Measurements from ENCODE around the gene MAGEA1.
"Not testable (repeated sequence)": the region's sequence is repeated elsewhere in the genome, so short reads cannot be mapped to it uniquely, and the experiment has no call there.

MAGEA1 gene, protein sequence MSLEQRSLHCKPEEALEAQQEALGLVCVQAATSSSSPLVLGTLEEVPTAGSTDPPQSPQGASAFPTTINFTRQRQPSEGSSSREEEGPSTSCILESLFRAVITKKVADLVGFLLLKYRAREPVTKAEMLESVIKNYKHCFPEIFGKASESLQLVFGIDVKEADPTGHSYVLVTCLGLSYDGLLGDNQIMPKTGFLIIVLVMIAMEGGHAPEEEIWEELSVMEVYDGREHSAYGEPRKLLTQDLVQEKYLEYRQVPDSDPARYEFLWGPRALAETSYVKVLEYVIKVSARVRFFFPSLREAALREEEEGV

DNA sequence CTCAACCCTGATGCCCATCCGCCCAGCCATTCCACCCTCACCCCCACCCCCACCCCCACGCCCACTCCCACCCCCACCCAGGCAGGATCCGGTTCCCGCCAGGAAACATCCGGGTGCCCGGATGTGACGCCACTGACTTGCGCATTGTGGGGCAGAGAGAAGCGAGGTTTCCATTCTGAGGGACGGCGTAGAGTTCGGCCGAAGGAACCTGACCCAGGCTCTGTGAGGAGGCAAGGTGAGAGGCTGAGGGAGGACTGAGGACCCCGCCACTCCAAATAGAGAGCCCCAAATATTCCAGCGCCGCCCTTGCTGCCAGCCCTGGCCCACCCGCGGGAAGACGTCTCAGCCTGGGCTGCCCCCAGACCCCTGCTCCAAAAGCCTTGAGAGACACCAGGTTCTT lies at the start of gene MAGEA1:
MAGEA1 (plus strand) TSS at position 154 of the 400 bp plus-strand sequence. CDS start 3,106 bp downstream, outside the sequence.
- DNase-seq: no peak

DNA sequence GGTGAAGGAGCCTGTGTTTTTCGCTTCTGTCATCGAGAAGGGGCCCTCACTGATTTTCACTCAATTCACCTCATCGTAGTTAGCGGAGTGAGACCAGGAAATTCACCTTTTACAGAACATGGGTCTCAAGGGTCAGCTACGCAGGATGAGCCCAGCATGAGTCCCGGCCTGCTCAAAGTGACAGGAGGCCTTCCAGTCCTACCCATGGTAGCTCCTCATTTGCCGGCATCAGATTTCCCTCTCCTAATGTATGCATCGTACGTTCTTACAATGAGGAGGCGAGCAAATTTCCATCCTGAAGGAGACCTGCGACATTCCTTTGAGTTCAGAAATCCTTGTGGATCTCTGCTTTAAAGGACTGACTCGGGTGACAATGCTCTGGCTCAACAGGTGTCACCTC lies 46.2 kb upstream of the MAGEA1 start:
- not testable (repeated sequence) for DNase-seq

DNA sequence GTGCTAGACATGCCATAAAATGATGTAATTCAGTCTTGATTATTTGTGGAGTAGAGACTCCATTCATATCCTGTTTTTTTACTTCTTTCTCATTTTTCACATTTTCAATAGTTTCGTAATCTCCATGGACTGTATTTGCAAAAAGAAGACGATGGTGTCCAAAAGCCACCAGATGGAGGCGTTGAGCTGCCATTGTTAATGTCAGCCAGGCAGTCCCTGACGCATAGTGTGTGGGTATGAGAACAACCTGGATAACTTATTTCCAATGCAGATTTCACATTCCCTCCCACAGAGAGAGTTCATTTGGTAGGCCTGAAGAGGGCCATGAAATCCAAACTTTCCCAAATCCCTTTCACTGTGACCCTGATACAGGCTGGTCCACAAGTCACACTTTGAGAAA lies 40.0 kb upstream of the MAGEA1 start:
- not testable (repeated sequence) for DNase-seq

DNA sequence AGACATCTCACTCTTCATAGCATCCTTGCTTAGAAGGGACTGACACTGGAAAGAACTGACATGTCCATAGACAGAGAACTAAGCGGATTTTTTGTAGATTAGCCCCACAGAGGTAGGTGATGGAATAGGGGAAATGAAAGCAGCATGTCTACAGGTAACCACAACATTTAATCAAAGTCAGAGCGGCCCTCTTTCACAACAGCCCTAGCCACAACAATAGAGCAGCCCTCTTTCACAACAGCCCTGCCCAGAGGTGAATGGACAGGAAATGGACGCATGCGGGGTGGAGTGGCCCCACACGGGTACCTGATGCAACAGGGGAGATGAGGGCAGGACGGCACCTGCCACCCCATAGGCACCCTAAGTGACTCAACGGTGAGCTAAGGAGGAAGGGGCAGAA lies 32.8 kb upstream of the MAGEA1 start:
- DNase-seq: not testable (repeated sequence)

DNA sequence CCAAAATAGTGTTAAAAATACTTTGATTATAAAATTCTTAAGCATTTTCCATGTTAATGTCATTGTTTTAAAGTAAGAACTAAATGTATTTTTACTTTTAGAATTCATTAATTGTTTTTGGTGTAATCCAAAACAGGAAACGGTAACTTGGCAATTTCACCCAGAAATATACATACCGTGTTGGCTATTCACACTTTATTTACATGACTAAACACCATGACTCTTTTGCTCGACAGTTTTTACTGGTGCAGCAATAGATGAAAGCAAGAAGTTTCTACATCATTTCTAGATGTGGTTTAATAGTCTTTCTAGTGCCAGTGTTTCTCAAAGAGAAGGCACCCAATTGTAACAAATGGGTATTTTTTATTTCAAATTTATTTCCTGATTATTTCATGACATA lies 25.6 kb upstream of the MAGEA1 start:
- DNase-seq: no peak

DNA sequence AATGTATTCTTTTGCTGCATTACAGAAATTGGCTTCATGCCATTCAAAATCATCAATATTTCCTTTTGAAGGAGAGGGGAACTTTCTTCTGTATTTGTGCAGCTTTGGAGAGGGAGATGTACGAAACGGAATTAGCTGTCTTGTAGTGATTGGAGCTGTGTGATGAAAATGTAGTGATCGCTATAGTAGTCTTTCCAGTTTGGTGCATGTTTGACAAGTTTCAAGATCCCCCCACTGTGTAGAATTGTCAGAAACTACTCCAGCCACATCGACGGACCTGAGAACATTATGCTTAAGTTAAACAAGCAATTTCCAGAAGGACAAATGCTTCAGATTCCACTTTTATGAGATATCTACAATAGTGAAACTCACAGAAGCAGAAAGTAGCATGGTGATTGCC lies 21.6 kb upstream of the MAGEA1 start:
- DNase-seq: no peak

DNA sequence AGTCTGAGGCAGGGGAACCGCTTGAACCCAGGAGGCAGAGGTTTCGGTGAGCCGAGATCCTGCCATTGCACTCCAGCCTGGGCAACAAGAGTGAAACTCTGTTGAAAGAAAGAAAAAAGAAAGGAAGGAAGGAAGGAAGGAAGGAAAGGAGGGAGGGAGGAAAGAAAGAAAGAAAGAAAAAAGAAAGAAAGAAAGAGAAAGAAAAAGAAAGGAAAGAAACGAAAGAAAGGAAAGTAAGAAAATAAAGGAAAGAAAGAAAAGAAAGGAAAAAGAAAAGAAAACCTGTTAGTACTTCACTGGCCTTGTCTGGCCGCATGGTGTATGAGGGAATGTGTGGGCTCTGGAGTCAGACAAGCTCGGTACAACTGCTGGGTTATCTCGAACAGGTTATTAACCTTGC lies 20.8 kb upstream of the MAGEA1 start:
- no peak for DNase-seq

DNA sequence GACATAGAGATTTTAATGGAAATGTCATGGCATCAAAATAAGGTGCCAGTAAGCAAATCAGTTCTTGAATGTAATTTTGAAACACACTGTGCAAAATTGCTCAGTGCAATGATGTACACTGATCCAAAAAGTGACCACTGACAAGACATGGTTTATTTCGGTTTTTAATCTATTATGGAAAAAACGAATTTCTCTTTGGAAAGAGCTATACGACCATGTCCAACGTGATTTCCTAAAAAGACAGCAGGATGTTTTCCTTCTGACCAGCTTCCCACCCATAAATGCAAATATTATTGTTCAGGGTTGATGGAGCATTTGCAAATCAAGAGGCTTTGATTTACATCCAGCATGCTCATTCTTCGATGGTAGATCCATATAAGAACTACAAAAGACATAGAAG lies 17.1 kb upstream of the MAGEA1 start:
- DNase-seq: no peak

DNA sequence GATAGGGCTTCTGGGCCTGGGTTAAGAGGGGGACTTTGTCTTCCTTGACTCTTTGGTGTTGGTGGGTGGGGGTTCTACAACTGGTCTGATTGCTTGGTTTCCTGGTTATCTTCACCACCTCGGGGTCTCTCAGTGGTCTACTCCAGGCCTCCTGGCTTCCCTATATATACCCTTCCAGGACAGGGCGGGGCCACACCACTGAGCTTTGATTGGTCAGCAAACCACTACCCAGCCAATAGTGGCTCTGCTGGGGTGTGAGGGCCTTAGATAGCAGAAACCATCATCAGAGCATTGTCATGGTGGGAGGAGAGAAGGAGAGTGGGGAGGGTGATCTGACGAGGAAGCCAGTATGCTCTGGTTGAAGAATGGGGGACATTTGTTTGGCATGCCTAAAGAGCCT lies 14.4 kb upstream of the MAGEA1 start:
- no peak for DNase-seq

DNA sequence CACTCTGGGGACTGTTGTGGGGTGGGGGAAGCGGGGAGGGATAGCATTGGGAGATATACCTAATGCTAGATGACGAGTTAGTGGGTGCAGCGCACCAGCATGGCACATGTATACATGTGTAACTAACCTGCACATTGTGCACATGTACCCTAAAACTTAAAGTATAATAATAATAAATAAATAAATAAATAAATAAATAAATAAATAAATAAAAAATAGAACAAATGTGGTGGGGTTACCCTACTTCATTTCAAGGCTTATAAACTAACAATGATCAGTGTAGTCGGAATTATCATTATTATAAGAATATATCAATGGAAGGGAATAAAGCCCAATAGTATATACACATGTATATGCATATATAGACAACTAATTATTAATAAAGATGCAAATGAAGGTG lies 10.7 kb upstream of the MAGEA1 start:
- DNase-seq: not testable (repeated sequence)

DNA sequence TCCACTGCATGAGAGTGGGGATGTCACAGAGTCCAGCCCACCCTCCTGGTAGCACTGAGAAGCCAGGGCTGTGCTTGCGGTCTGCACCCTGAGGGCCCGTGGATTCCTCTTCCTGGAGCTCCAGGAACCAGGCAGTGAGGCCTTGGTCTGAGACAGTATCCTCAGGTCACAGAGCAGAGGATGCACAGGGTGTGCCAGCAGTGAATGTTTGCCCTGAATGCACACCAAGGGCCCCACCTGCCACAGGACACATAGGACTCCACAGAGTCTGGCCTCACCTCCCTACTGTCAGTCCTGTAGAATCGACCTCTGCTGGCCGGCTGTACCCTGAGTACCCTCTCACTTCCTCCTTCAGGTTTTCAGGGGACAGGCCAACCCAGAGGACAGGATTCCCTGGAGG lies 2.7 kb downstream of the MAGEA1 start:
- DNase-seq: no peak

DNA sequence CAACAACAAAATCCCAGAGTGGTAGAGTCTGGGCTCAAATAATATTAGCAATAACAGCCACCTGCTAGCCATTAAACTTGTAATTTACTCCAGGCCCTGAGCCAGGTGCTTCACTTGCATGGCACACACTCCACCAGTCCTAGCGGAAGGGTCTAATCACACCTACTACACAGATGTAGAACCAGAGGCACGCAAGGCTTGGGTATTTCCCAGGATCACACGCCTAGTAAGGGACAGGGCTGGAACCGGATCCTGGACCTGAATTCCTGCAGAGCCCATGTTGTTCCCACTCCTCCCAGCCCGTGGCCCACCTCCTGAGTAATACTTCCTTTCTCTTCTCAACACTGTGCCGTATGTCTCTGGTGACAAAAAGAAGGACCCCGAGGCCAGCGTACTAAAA lies 5.7 kb downstream of the MAGEA1 start:
- DNase-seq: no peak

DNA sequence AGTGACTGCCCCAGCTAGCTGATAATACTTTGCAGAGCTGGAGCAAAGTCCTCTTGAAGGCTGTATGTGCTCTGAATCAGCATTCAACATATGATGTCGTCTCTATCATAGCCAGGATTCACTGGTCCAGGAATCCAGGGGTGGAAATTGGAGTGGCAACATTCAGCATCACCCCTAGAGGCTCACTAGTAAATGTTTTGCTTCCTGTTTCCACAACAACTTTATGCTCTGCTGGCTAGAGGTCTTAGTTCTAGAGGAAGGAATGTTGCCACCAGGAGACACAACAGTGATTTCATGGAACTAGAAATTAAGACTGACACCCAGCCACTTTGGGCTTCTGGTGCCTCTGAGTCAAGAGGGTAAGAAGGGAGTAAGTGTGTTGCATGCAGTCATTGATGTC lies 11.3 kb downstream of the MAGEA1 start:
- DNase-seq: no peak

DNA sequence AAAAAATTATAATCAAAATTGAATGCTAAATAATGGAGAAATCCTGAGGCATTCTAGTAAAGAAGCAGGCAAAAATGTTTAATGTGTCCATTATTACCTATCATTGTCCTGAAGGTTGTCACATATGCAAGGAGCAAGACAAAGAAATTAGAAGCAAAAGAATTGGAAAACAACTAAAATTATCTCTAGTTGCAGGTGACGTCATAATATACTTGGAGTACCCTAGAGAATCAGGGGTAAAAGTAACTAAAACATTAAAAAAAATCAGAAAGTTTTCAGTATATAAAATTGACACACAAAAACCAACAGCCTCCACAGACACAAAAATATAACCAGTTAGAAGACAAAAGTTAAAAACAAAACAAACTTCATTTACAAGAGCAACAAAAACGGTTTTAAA lies 21.4 kb downstream of the MAGEA1 start:
- no peak for DNase-seq

DNA sequence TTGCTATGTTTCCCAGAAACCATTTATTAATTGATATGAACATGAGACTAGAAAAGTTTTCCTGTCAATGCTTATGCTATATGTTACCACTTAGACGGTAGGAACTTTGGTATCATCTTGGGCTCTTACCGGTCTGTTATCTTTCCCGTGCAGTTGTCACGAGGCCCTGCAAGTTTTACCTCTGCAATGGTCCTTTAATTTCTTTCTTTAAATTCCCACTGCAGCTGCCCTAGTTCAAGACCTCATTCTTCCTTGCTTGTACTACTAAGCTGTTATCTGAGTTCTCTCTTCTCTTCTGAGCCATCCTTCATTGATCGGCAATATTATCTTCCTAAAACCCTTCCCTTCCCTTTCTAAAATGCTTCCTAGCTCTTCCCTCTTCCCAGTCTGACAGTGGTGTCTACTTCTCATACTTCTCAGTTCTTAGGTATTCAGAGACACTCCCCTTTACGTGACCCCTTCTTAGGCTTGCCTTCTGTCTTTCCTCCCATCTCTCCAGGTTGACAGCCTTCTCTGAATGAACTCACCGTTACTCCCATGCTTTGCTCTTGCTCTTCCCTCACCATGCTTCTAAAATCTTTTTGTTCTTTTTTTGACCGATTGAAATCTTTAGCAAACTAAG lies 27.5 kb downstream of the MAGEA1 start:
- DNase-seq: no peak

DNA sequence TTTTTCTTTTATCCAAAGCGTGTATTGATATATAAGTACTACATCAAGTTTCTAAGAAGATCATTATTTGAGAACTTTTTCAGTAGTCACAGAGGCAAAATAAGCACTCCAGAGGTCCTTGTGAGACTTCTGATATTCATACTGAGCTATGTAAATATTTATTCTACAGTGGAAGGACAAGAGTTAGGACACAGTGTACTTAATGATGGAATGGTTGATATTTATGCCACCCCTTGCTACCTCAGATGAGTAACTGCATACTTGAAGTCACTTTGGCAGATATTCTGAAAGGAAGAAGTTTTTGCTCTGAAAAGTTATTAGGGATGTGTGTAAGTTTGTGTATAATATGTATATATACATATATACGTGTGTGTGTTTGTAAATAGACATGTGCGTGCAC lies 30.3 kb downstream of the MAGEA1 start:
- no peak for DNase-seq

DNA sequence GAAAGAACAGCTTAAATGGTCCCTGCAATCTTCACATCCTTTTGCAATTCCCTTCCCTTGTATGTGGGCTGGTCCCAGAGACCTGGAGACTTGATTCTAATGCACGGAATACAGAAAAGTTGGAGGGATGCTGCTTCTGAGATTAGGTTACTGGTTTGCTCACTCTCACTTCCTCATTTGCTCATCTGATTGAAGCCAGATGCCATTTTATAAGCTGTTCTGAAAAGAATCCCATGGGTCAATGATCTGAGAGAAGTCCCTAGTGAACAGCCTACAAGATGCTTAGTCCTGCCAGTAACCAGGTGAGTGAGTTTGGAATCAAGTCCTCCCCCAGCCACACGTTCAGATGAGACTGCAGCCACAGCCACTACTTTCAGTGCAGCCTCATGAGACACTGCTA lies 35.9 kb downstream of the MAGEA1 start:
- no peak for DNase-seq

DNA sequence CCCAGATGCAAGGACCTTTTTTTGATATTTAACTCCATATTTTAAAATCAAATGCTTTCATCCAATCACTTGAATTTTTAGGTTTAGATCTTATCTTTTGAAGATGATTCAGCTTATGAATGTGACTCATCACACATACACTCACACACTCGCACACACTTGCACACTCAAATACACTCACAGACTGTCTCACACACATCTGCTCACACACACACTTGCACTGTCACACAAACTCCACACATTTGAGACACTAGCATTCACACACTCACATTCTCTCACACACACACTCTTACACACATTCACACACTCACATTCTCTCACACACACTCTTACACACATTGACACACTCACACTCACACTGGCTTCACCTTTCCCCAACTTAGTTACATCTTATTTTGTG lies 37.8 kb downstream of the MAGEA1 start:
- DNase-seq: no peak

DNA sequence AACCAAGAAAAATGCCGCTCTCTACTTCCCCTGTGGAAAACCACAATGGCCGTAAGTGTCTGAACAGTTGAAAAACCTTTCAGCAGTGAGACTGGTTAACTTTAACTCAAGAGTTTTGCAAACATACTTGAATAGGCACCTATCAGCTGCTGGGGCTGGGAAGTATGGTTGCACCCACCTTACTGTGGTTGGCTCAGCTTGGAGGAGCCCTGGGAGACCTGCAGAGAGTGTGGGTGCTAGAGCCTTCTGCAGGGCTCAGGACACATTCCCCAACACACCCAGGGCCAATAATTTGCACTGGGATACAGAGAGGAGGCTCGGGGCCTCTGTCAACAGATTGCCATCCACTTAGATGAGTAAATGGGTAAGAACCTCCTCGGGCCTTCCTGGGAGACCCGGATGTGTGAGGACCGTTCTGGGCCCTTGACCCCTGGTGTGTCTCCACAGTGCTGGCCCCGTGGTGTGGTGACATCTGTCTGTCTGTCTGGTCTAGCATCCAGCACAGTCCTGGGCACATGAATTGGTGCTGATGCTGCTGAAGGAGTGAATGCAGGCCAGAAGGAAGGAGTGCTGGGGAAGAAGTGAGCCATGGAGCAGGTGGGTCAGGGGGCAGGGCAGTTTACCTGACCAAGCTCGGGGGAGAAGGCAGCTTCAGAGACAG lies 46.5 kb downstream of the MAGEA1 start:
- DNase-seq: no peak

DNA sequence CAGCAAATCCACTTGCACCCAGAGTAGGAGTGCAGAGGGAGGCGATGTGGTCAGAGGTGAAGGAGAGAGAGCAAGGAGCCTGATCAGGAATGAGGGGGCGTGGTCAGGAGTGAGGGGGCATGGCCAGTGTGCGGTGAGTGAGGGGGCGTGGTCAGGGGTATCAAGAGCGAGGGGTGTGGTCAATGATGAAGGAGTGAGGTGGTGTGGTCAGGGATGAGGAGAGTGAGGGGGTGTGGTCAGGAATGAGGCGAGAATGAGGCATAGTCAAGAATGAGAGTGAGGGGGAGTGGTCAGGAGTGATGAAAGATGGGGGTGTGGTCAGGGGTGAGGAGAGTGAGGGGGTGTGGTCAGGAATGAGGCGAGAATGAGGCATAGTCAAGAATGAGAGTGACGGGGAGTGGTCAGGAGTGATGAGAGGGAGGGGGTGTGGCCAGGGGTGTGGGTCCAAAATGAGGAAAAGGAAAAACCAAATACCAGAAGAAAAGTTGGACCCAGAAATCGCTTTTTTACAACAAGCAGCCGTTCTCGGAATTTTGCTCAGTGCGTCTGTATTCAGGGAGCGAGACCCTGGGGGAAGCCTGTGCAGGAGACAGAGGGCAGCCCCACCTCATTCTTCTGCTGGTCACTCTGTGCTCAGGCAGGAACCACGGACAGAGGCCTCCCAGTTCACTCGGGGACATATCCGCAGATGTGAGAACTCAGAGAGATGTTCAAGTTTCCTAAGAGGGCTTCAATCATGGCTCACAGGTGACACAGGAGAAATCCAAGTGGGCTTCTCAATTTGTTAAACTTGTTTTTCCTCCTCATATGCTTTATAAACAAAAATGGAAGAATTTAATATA lies 47.5 kb downstream of the MAGEA1 start:
- no peak for DNase-seq

All from hippocampal formation (tissue), 2 donors.